Hematopoietic multipotent progenitor cell treated with erythropoietin and hydrocortisone succinate and interleukin-3 and kit ligand, for 6 days (in vitro differentiated cells): Measurements from ENCODE around the gene CACNA1C.

Experiments used
- DNase-seq: peaks from one replicate; pipeline ENCODE4 v3.0.0-alpha.2; 2015

The CACNA1C gene

DNA sequence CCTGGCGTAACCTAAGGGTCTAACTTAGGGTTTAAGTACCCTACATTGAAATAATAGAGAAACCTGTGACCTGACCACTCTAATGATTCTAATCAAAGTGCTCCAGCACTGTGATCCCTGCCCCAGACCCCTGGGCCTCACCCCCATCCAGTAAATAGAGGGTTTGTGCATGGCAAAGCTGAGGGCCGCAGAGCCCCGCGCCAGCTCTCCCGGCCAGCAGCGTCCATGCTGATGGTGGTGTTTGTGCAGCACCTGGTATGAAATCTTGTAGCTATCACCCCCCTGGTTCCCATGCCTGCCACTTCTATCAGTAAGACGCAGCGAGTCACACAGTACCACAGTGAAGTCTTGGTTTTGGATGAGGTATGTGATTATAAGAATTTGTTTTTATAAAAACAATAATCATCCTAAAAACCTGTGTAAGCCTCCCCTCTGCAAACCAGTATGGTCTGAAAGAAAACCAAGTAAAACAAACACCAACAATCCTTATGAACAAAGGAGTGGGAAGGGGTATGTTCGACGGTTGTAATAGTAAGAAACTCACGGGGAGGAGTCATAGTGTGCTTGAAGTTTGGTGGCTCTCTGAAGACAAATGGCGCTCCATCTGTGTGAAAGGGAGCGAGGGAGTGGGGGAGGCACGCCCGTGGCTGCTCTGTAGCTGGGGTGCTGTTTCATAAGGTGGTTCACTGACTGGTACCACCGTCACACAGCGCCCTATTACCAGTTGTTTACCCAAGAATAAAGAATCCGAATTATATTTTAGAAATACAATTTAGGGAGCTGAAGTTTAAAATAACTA, 156.2 kb downstream of the CACNA1C start:
- DNase-seq = no peak

DNA sequence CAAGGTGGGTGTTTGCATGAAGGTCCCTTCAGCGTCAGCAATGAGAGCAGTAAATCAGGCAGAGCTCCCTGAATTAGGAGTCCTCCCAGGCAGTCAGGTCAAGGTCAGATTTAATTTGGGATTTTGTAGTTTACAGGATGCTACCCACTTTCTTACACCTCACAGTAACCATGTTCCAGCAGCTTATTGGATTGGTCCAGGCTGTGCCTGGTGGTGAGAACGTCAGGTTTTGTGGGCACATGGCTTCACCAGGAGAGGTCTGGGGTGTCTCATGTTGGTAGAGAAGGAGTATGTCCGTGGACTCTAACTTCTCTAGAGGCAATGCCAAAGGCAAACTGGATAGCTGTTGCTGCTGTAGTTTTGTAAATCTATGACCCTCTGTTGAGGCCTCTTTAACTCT, 158.3 kb downstream of the CACNA1C start:
- no peak for DNase-seq

DNA sequence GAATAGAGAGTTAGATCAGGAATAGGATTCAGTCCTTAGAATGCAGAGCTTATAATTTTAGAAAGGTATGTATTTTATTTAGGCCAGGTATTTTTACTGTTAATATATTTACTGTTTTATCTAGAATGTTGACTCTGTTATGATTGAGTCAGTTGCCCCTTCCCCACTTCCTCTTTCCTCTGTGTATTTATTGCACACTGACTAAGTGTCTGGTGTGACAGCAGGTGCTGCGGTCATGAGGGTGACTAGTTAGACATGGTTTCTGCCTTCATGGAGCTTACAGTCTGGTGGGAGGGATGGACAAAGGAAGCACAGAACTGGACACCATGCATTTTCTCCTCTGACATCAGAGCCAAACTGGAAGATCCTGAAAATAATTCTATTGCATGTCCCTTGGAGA, 159.8 kb downstream of the CACNA1C start:
- DNase-seq = no peak

DNA sequence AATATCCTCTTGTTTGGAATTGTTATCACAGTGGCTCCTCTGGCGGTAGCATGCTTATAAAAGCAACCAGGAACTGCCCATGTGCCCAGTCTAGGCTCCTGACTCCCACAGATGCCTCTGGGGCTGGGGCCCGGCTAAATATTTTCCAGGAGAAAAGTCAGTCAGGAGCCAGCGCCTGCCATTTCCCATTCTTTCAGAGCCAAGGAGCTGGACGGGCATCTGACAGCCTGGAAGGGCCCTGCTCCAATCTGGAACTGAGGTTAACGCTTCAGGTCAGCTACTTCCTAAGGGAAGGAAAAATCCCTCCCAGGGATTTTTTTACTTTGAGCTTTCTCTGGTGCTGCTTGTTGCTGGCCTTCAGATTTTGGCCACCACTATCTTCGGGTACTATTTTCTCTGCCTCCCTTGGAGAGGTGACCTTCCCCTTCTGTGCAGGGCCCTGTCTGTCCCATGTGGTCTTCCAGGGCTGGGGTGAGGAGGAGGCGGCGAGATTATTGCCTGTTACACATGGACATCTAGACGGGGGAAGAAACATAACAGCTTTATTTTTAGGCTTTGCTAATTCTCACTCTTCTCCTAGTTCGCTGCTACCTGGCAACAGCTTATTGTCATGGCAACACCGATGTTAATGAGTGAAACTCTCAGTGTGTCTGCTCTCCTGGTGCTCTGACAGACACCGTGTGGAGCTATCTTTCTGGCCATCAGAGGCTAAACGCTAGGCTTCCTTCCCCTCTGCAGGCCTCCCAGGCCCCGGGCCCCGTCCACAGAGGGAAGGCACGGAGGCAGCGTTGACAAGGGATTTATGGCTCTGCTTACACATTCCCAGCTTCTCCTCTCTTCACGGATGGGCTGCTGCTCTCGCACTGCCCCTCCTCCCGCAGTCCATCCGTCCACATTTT, 160.4 kb downstream of the CACNA1C start:
- DNase-seq = peak; percentile 13

DNA sequence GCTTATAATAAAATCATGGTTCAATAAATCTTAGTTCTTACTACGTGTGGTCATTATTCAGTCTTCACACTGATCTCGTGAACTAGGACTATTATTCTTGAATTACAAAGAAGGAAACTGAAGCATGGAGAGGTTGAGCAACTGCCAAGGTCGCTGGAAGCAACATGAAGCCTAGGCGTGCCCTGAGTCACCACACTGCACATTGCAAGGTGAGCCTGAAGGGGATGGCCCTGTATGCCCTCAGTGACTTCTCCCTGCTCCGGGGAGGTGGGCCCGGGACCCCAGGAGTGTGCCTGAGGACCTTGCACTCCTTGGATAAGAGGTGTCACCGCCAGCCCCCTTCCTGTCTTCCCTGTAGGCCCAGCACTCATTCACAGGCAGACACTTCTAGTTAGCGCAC, 161.6 kb downstream of the CACNA1C start:
- DNase-seq = no peak

DNA sequence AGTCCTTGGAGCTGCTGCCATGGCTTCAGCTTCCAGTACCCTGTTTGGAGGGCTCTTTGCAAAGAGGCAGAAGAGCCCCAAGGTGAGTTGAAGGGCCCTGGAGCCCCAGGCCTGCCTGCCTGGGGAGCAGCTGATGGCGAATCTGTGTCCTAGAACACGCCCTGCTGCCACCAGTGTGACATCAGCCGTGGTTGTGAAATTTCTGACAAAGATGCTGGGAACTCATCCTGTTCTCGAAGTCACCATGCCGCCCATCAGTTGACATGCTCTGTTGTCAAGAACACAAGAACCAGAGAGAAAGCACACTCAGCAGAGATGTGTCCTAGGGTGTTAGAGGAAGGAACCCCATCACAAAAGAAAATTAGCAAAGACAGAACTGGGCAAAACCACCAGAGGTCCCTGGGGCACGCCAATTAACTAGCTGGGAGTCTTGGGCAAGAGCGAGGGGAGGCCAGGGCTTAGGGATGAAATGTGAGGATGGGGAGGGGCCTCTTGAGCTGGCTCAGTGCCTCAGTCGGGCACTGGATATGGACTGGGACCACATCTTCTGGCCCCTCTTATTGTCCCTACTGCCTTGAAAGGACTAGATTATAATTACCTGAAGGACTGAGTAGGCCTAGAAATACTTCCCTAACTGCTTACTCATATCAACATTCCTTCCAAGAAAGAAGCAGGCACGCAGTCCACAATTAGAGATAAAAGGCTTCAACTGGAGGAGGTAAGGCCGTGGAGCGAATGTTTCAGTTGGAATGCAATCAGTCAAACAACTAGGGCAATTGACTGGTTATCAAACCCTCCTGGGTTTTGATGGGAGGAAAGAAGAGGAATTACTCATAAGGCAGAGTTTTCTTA, 163.1 kb downstream of the CACNA1C start:
- no peak for DNase-seq

DNA sequence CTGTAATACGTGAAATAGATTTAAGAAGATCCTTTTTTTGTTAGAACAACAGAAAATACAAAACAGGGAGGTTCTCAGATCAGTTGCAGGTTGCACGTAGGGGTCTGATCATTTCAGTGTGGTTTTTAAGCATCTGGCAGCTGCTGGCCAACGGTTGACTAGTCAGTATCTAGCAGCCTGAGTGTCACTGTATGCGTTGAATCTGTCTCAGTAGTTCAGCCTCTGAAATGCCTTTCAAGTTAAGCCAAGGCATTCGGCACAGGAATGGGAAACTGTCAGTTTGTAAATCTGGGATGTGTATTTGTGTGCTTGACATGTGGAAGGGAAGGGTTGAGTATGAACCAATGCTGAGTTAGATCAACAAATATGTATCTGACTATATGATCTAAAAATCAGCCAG, 165.9 kb downstream of the CACNA1C start:
- no peak for DNase-seq

DNA sequence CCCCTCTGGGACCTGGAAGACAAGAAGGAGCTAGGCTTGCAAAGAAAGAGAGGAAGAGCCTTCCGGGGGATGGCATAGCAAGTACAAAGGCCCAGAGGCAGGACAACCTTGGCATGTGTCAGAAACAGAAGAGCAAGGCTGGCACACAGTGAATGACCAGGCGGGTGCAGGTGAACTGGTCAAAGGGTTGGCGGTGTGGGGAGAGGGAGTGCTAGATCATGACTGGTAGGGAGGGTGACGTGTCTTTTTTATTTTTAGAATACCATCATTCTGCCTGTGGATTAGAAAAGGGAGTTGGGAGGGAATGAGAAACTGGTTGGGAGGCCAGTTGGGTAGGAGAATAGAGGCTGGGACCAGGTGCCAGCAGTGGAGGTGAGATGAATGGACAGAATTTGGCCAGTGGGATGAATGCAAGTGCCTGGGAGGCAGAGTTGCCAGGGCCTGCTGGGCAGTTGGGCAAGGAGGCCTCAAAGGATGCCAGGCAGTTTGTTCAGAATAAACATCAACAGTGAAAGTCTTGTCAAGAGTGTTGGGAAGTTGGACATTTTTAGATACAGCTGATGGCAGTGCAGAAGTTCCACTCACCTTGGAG, 168.3 kb downstream of the CACNA1C start:
- DNase-seq = no peak

DNA sequence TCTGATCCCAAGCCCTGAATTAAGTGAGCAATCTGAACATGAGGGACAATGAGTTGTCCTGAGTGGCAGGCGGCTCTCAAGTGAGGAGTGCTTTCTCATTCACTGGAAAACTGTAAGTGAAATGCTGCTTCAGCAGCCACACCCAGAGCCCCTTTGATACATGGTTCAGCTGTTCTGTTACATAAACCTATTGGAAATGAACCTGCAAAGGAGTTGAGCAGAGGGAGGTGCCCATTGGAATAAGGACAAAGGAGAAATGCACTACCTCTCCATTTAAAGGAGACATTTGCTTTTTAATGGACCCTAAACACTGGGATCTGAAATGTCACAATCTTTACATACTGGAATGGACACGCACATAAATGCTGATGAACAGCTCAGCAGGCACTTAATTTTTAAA, 169.9 kb downstream of the CACNA1C start:
- DNase-seq = no peak

DNA sequence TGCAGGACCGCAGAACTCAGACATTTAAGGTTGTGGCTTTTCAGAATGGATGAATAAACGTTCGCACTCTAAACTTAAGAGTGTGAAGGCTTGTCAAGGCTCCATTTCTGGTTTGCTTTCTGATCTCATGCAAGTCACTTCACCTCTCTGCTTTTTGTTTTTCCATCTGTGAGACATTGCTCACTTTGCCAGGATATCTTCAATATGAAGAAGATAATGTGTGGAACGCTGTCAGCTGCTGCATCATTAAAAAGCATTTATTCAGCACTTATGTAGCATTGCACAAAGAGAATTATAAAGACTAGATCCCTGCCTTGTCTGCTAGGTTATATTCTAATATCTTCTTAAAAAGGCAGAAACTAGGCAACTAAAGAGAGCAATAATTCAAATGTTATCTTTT, 172.2 kb downstream of the CACNA1C start:
- DNase-seq = no peak

DNA sequence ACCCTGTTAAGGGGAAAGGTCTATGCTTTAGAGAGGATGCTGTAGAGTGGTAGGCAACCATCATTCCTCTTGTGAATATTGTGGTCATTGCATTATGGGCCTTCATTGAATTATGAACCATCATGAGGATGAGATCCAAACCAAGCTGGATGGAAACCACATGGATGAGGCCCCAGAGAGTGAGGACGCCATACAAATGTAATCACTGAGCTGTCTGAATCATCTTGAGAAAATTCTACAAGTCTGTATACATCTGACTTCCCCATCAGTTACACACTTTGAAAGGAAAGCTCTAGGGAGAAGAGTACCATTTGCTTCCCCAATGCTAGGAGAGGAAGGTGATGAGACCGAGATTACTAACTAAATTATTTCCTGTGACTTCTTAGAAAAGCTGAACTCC, 172.9 kb downstream of the CACNA1C start:
- DNase-seq = no peak

DNA sequence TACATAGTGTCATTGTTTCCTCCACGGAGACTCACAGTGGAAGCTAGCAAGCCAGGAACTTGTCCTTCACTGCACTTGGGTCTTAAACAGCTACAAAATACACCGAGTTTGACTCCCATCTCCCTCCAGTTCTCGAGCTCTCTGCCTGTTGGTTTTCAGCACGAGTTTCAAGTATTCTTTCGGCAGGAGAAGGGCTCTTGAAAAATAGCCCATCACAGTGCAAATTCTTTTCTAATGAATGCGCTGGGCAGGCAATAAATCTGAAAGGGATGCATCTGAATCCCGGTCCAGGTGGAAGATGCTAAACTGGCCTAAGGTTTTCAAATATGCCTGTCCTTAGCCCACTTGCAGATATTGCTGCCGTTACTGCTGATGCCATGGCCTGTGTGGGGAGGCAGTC, 173.9 kb downstream of the CACNA1C start:
- DNase-seq = no peak

DNA sequence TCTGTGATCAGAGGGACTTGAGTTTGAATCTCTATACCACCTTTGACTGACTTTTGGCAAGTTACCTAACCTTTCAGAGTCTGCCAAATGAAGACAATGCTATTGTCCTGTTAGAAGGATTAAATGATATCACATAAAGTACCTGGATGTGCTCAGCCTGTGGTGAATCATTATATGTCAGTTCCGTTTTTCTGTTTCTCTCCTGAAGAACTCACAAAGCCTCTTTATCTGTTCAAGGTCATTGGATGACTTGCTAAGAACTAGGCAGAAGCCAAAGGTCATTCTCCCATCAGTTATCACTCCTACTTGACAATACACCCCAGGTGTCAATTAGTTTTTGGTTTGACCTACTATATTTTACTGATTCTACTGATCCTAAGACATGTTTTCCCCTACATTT, 174.6 kb downstream of the CACNA1C start:
- no peak for DNase-seq

DNA sequence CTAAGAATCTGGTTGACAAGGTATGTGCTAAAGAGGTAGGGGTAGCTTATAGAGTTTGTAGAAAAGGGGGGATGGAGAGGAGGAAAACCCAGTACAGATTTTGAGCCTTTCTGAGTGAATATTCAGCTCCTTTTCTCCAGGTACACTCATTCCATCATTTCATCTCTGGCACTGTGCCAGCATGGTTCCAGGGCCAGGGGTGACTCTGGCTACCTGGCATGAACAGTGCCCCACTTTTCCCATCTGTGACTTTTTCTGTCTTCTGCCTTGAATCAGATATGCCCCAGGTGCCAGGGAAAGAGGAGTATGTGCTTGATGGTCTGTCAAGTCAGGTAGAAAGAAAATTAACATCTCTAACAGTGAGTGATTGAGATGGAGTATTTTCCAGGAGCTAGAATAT, 175.7 kb downstream of the CACNA1C start:
- no peak for DNase-seq

DNA sequence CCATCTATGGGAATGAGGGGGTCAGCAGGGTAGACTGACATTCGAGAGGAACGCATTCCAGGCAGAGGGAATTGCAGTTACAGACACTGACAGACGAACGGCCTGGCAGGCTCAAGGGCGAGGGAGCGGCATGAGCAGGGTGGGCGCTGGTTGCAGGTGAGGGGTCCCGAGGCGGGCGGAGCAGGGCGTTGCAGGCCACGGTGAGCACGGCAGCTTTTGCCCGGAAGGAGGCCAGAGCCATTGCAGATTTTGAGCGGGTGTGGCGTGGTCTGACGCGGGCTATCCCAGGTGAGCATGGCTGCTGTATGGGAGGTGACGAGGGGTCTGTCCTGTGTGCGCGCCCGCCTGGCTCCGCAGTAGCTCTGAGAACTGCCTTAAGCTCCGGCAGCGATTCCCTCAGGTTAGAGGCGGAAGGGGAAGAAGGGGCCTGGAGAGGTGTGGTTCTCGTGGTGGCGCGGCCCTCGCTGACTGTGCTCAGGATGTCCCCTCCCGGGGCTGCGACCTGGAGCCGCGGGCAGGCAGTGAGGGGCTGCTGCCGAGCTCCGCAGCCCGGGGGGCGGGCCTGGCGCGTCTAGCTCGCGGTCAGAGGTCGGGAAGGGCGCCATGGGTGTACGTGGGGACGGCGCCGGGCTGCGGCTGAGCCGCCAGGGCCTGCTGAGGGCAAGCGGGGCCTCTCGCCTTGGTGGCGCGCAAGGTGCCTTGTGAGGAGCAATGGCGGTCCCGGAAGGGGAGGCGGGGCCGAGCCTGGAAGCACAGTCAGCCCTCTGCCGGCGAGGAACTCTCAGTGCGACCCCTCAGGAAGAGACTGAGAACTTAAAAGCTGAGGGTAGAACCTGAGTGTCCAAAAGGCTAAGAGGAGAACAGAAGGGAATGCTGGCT, 177.1 kb downstream of the CACNA1C start:
- DNase-seq = peak; percentile 34

DNA sequence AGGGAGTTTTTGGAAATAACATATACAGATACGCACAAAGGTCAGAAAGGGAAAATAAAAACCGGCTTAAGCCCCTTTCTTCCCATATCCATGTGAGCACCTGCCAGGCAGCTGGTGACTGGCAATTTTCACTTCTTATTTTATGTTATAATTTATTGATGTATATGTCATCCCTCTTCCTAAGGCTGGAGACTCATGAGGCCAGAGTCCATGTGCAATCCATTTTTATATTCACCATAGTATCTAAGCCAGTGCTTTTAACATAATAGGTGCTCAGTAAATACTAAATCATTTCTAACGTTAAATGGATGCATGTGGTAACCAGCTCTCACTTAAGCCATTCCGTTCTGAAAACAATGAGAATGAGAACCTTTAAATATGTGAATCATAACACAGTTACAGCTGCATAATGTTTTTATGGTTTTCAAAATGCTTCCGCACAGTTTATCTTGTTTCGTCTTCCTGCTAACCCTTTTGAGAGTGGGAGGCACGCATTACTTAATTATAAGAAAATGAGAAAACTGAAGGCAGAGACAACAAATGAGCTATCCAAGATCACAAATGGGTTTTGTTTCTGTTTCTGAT, 178.3 kb downstream of the CACNA1C start:
- no peak for DNase-seq

DNA sequence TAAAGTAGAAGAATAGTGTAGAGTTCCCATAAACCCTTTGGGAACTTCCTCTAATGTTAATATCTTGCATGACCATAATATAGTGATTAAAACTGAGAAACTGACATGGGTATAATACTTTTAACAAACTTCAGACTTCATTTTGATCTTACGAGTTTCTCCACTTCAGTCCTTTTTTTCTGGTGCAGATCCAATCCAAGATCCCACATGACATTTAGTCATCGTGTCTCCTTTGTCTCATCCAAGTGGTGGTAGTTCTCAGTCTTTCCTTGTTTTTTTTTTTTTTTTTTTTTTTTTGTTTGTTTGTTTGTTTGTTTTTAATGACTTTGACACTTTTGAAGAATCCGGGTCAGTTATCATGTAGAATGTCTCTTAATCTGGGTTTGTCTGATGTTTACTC, 179.2 kb downstream of the CACNA1C start:
- DNase-seq = no peak

DNA sequence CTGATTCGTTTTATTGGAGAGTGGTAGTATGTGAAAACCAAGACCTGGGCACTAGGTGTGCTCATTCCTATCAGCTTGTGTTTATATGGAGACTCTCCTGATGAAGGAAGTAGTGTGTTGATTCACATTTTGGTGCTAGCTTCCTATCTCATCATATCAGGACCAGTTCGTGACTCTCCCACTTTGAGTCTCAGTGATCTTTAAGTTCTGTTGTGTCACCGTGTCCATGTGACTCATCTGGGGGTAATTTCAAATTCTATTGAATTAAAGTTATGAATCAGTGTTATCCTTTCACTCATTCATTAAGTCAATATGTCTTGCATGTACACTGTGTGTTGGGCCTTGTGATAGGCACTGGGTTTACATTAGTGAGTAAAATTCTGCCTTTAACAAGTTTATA, 180.2 kb downstream of the CACNA1C start:
- DNase-seq = no peak

DNA sequence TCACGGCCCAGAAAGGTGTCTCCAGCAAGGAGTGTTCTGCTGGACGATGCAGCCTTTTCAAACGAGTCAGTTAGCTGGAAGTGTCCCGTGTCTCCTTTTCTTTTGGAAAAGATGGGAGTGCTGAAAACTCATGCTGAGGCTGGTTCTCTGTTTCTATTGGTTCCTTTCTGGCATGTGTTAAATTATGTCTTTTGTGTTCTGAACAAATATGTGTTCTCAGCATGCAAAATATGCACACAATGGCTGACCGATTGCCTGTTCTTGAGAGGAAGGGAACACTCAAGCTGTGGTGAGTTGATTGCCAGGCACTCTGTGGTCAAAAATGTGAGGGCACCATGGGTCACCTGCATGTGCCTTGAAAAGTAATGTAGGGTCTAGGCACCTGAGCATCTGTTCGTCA, 181.3 kb downstream of the CACNA1C start:
- DNase-seq = no peak

DNA sequence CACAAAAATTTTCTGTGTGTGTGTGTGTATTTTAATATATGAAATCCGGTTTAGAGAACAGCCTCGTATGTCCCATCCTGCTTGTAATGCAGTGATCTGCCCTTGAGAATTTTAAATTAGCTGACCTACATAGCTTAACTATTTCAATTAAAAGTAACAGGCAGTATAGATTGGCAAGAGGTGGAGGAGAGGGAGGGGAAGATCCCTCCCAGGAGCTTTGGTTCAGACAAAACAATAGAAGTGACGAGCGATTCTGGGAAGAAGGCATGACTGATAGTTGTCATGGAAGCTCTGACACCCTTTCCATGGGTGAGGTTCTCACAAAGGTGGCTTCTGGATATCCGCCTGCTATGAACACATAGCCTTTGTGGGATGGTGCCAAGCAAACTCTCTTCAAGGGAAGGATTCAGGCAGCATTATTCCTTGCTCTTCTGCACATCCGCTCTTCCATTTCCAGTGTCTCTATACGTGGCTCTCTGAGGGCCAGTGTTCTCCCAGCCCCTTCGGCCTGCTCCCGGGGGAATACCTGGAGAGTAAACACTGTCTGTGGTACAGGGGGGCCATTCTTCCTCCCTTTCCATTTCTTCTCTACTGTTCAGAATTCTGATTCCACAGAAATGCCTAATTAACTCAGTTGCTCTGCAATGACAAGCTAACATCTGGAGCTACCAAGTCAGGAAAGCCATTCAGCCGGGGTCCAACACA, 182.0 kb downstream of the CACNA1C start:
- no peak for DNase-seq
